Measurements from ENCODE around the gene BRK1. TPM values are rescaled to one million over a fixed set of nuclear protein-coding genes. Genes with fewer than 3 reads are reported as not detected.
"Not testable (repeated sequence)": the region's sequence is repeated elsewhere in the genome, so short reads cannot be mapped to it uniquely, and the experiment has no call there.

The BRK1 gene
- total and polyA plus RNA-seq, 2 donors (not counting 1 experiment from before 2014, with no cell fraction given) = 112 to 303 TPM

DNA sequence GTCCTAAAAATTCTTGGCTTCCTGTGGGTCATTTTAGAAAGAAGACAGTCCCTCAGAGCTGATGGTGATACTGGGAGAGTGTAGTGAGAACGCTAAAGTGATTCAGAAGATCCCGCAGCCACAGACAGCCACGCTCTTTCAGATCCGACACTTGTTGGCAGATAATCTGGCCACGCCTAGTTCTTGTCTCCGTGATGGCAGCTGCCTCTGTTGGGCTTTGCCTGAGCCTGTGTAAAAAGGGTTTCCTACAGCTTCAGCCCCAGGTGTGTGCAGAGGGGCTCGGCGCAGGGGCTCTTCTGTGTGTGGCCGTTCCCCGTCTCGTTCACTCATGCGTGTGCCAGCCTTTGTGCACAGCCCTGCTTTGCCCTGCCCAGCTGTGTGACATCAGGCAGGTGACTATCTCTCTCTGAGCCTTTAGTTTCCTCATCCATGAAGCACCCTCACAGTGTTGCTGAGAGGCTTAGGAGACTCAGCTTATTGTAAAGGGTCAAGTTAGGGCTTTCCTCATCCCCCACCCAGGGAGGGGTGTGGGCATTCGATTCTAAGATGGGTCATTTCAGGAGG lies 55.5 kb downstream of the BRK1 start:
- peak in 1 of 2 donors; percentile 23 for DNase-seq (ENCODE audit: low read depth in 2 of 2)
- Histone ChIP-seq H3K4me3 (replicated peaks in 1 of 4; ENCODE audit: control extremely low read depth in 1 of 4, insufficient read depth in 1 of 4, low read depth in 3 of 4, low read length in 4 of 4) (no peak overlapping the region), H3K27me3 (ENCODE audit: control insufficient read depth, insufficient read depth, low read length) (no peaks in the 10 kb centered on the region), H3K9ac (ENCODE audit: insufficient read depth, low read length) (no peak overlapping the region), H3K27ac (ENCODE audit: insufficient read depth, low read length) (no peak overlapping the region), H3K9me3 (ENCODE audit: control insufficient read depth, insufficient read depth, low read depth, low read length) (no peaks in the 10 kb centered on the region), H3K4me1 (ENCODE audit: control insufficient read depth, extremely low read depth, insufficient read depth, low read length) (peaks cover 6% of the 10 kb centered on the region), H3K79me2 (ENCODE audit: control insufficient read depth, insufficient read depth, low read length) (no peaks in the 10 kb centered on the region), H4K20me1 (ENCODE audit: control insufficient read depth, extremely low read depth, insufficient read depth, low read length) (no peaks in the 10 kb centered on the region), H3K36me3 (ENCODE audit: control insufficient read depth, insufficient read depth, low read length) (no peaks in the 10 kb centered on the region), H2AFZ (ENCODE audit: low read length) (no peak overlapping the region), H3K4me2 (ENCODE audit: extremely low read depth, insufficient read depth, low read length) (no peak overlapping the region)
- TF ChIP-seq EZH2 (IDR thresholded peaks at IDR 0.05; ENCODE audit: low read length, missing control alignments) = no peak
- TF ChIP-seq, protein P1, sequence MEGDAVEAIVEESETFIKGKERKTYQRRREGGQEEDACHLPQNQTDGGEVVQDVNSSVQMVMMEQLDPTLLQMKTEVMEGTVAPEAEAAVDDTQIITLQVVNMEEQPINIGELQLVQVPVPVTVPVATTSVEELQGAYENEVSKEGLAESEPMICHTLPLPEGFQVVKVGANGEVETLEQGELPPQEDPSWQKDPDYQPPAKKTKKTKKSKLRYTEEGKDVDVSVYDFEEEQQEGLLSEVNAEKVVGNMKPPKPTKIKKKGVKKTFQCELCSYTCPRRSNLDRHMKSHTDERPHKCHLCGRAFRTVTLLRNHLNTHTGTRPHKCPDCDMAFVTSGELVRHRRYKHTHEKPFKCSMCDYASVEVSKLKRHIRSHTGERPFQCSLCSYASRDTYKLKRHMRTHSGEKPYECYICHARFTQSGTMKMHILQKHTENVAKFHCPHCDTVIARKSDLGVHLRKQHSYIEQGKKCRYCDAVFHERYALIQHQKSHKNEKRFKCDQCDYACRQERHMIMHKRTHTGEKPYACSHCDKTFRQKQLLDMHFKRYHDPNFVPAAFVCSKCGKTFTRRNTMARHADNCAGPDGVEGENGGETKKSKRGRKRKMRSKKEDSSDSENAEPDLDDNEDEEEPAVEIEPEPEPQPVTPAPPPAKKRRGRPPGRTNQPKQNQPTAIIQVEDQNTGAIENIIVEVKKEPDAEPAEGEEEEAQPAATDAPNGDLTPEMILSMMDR (conservative IDR thresholded peaks at IDR 0.05 in 1 of 2, IDR thresholded peaks at IDR 0.05 in 1 of 2; ENCODE audit: low read depth in 1 of 2, low read length in 2 of 2) = no peak

DNA sequence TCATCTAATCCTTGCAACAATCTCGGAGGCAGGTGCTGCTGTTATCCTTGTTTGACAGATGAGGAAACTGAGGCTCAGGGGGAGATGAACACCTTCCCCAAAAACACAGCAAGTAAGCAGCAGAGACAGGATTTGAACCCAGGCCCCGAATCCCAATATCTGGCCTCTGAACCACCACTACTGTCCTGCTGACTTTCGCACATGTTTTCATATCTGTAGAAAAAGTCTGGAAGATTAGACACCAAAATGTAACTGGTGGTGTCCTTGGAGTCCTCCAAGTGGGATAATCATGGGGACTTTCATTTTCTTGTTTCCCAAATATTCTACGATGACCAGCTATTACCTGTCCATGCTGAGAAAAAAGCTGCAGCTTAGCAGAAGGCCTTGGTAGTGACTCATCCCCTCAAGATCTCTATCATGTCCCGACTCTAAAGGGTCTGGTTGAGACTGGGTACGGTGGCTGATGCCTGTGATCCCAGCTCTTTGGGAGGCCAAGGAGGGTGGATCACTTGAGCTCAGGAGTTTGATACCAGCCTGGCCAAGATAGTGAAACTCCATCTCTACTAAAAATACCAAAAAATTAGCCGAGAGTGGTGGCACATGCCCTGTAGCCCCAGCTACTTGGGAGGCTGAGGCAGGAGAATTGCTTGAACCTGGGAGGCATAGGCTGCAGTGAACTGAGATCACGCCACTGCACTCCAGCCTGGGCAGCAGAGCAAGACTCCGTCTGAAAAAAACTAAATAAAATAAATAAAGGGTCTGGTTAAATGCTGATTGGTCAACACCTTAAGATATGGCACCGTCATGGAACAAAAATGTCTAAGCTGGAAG lies 57.8 kb downstream of the BRK1 start:
- Histone ChIP-seq H3K4me1 (ENCODE audit: control insufficient read depth, extremely low read depth, insufficient read depth, low read length) (peaks cover 6% of the 10 kb centered on the region), H3K9me3 (ENCODE audit: control insufficient read depth, insufficient read depth, low read depth, low read length) (no peaks in the 10 kb centered on the region), H3K4me2 (ENCODE audit: extremely low read depth, insufficient read depth, low read length) (peak overlapping the region; percentile 25), H4K20me1 (ENCODE audit: control insufficient read depth, extremely low read depth, insufficient read depth, low read length) (no peaks in the 10 kb centered on the region), H3K36me3 (ENCODE audit: control insufficient read depth, insufficient read depth, low read length) (no peaks in the 10 kb centered on the region), H3K79me2 (ENCODE audit: control insufficient read depth, insufficient read depth, low read length) (no peaks in the 10 kb centered on the region), H3K27me3 (ENCODE audit: control insufficient read depth, insufficient read depth, low read length) (no peaks in the 10 kb centered on the region), H3K4me3 (replicated peaks in 1 of 4; ENCODE audit: control extremely low read depth in 1 of 4, insufficient read depth in 1 of 4, low read depth in 3 of 4, low read length in 4 of 4) (no peak overlapping the region), H2AFZ (ENCODE audit: low read length) (no peak overlapping the region), H3K9ac (ENCODE audit: insufficient read depth, low read length) (no peak overlapping the region), H3K27ac (ENCODE audit: insufficient read depth, low read length) (peak overlapping the region; percentile 75)
- TF ChIP-seq EZH2 (IDR thresholded peaks at IDR 0.05; ENCODE audit: low read length, missing control alignments) = no peak
- TF ChIP-seq, protein P1 (conservative IDR thresholded peaks at IDR 0.05 in 1 of 2, IDR thresholded peaks at IDR 0.05 in 1 of 2; ENCODE audit: low read depth in 1 of 2, low read length in 2 of 2) = no peak
- DNase-seq (ENCODE audit: low read depth in 2 of 2) = peak in 1 of 2 donors; percentile 74

DNA sequence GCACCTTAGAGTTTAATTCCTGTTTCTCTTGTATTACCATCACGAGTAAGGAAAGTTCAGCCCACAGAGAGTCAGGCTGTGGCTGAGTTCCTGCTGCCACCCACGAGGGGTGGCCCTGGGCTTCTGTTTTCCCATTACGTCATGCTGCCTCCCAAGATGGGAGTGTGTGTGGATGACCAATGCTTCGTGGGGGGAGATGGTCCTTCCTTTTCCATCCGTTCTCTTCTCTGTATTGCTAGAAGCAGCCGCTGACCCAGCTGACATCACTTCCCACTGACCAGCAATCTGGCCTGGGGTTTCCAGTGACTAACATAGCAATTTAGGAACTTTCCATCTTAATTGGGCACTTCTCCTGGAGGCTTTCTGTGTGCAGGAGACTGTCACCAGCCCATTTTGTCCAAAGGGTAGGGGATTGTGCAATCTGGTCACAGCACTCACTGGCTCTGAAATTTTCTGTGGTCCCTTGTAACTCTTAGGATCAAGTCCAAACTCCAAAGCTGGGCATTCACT lies 58.5 kb downstream of the BRK1 start:
- Histone ChIP-seq H2AFZ (ENCODE audit: low read length) (no peak overlapping the region), H3K4me1 (ENCODE audit: control insufficient read depth, extremely low read depth, insufficient read depth, low read length) (peaks cover 6% of the 10 kb centered on the region), H4K20me1 (ENCODE audit: control insufficient read depth, extremely low read depth, insufficient read depth, low read length) (no peaks in the 10 kb centered on the region), H3K36me3 (ENCODE audit: control insufficient read depth, insufficient read depth, low read length) (no peaks in the 10 kb centered on the region), H3K79me2 (ENCODE audit: control insufficient read depth, insufficient read depth, low read length) (no peaks in the 10 kb centered on the region), H3K27me3 (ENCODE audit: control insufficient read depth, insufficient read depth, low read length) (no peaks in the 10 kb centered on the region), H3K4me2 (ENCODE audit: extremely low read depth, insufficient read depth, low read length) (peak overlapping the region; percentile 28), H3K27ac (ENCODE audit: insufficient read depth, low read length) (peak overlapping the region; percentile 75), H3K9ac (ENCODE audit: insufficient read depth, low read length) (no peak overlapping the region), H3K9me3 (ENCODE audit: control insufficient read depth, insufficient read depth, low read depth, low read length) (no peaks in the 10 kb centered on the region), H3K4me3 (replicated peaks in 1 of 4; ENCODE audit: control extremely low read depth in 1 of 4, insufficient read depth in 1 of 4, low read depth in 3 of 4, low read length in 4 of 4) (no peak overlapping the region)
- peak; percentile 90 to 99 for DNase-seq (ENCODE audit: low read depth in 2 of 2)
- no peak for TF ChIP-seq EZH2 (IDR thresholded peaks at IDR 0.05; ENCODE audit: low read length, missing control alignments)
- TF ChIP-seq, protein P1 (conservative IDR thresholded peaks at IDR 0.05 in 1 of 2, IDR thresholded peaks at IDR 0.05 in 1 of 2; ENCODE audit: low read depth in 1 of 2, low read length in 2 of 2) = no peak

DNA sequence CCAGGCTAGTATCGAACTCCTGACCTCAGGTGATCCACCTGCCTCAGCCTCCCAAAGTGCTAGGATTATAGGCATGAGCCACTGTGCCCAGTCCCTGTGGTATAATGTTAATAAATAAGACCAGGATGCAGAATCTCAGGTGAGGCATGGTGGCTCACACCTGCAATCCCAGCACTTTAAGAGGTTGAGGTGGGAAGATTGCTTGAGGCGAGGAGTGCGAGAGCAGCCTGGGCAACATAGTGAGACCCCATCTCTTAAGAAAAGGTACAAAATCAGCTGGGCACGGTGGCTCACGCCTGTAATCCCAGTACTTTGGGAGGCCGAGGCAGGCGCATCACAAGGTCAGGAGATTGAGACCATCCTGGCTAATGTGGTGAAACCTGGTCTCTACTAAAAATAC lies 59.9 kb downstream of the BRK1 start:
- H3K4me1 ChIP-seq (ENCODE audit: control insufficient read depth, extremely low read depth, insufficient read depth, low read length); H4K20me1 ChIP-seq (ENCODE audit: control insufficient read depth, extremely low read depth, insufficient read depth, low read length); H3K9me3 ChIP-seq (ENCODE audit: control insufficient read depth, insufficient read depth, low read depth, low read length); H3K4me3 ChIP-seq (replicated peaks in 1 of 4; ENCODE audit: control extremely low read depth in 1 of 4, insufficient read depth in 1 of 4, low read depth in 3 of 4, low read length in 4 of 4); H2AFZ ChIP-seq (ENCODE audit: low read length); H3K4me2 ChIP-seq (ENCODE audit: extremely low read depth, insufficient read depth, low read length); H3K36me3 ChIP-seq (ENCODE audit: control insufficient read depth, insufficient read depth, low read length); H3K79me2 ChIP-seq (ENCODE audit: control insufficient read depth, insufficient read depth, low read length); H3K27ac ChIP-seq (ENCODE audit: insufficient read depth, low read length); DNase-seq (ENCODE audit: low read depth in 2 of 2); H3K9ac ChIP-seq (ENCODE audit: insufficient read depth, low read length); H3K27me3 ChIP-seq (ENCODE audit: control insufficient read depth, insufficient read depth, low read length): not testable (repeated sequence)
